BLaER1 (cell line): Measurements from ENCODE around the gene RAPGEF3.

Experiments used
- H3K27ac ChIP-seq: shearing (Covaris generic); formaldehyde crosslinking; 2 replicates; pipeline ENCODE4 v1.8.1; 2022
- H3K27me3 ChIP-seq: shearing (Covaris generic); formaldehyde crosslinking; 2 replicates; pipeline ENCODE4 v1.8.1; 2022
- H3K36me3 ChIP-seq: shearing (Covaris generic); formaldehyde crosslinking; 2 replicates; pipeline ENCODE4 v1.8.1; 2022
- H3K4me1 ChIP-seq: shearing (Covaris generic); formaldehyde crosslinking; 2 replicates; pipeline ENCODE4 v1.8.1; 2022
- H3K4me2 ChIP-seq: shearing (Covaris generic); formaldehyde crosslinking; 2 replicates; pipeline ENCODE4 v1.8.1; 2022
- H3K4me3 ChIP-seq: shearing (Covaris generic); formaldehyde crosslinking; 2 replicates; pipeline ENCODE4 v1.8.1; 2022
- H3K9ac ChIP-seq: shearing (Covaris generic); formaldehyde crosslinking; 2 replicates; pipeline ENCODE4 v1.8.1; 2022
- H3K9me3 ChIP-seq: shearing (Covaris generic); formaldehyde crosslinking; 2 replicates; pipeline ENCODE4 v1.8.1; 2022
- H4K20me1 ChIP-seq: shearing (Covaris generic); formaldehyde crosslinking; 2 replicates; pipeline ENCODE4 v1.8.1; 2022
- Cebpa-rat ChIP-seq: shearing (Covaris generic); IDR thresholded peaks from 2 replicates; pipeline ENCODE4 v1.8.1; 2022

Gene RAPGEF3

DNA sequence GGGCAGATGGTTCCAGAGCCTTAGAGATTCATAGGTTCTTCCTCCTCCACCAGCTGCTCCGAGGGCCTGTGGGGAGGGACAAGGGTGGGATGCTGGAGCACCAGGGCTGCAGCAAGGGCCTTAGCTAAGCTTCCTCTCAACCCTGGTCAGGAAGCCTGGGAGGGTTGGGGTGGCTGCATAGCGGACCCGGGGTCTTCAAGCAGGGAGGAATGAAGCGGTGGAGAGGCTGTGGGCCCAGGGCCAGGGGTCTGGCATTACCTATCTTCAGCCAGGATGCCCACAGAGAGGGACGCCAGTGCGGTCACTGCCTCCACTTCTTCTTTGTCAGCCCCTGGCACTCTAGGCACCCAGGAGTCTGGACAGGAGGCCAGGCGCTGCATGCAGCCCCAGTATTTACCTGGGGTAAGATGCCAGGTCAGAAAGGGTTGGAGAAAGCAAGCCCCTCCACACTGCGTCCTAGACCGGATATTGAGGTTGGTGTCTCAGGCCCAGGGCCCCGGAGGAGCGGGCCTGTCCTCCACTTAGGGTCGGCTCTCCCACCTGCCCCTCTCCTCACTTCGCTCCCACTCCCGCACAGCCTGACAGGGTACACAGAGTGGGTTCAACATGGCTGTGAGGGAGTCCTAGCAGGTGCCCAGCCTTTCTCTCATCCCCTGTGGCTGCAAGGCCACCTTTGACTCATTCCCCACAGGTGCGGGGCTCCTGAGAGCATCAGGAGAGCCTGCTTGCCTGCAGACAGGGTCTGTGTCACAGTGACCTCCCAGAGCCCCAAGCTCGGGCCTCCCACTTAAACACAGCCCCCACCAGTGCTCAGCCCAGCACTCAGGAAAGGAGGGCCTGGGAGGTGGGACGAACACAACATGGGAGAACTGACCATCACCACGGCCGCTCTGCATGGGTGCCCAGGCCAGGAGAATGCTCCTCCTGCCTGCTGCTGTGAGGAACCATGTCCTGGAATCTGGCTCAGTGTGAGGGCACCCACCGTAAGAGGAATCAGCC is 25.4 kb upstream of the RAPGEF3 start:
- Histone ChIP-seq H3K4me3 (no peak overlapping the region), H3K27me3 (no peaks in the 10 kb centered on the region), H3K4me2 (no peak overlapping the region), H4K20me1 (peaks cover 86% of the 10 kb centered on the region), H3K9ac (0 out of 2 replicates have a peak overlapping the region, but pooled peaks have one; percentile 27), H3K27ac (0 out of 2 replicates have a peak overlapping the region, but pooled peaks have one; percentile 6), H3K4me1 (peaks cover 33% of the 10 kb centered on the region), H3K9me3 (no peaks in the 10 kb centered on the region), H3K36me3 (peaks cover 83% of the 10 kb centered on the region)
- no peak for TF ChIP-seq Cebpa-rat

DNA sequence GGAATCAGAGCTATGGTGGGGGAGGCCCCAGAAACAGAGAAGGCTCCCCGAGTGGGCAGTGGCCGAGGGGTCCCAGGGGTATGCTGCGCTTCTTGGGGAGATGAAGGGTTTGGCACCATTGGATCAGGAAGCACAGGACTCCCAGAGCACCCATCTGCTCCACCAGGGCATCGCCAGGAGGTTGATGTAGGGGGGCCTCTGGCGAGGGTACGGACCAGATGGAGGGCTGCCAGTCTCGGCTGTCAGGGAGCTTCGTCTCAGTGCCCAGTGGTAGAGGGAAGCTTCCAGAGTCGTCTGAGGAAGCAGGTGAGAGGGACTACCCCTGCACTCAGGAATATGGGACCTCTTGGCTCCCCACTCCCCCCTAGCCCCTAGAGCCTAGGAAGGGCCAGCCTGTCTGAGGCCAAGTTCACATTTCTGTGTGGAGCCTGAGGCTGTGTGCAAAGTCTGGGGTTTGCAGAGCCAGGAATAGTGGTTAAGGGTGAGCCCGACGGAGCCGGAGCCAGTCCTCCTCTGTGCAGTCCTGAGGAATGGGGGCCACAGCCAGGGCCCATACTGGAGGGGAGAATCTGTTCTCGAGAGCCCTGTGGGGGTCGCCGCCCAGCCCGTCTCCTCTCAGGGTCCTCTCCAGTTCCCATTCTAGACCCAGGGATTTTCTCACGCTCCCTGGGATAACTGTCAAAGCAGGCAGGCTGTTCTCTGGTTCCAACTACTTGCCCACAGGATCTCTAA is 24.5 kb upstream of the RAPGEF3 start:
- Histone ChIP-seq H3K4me1 (peaks cover 43% of the 10 kb centered on the region), H3K4me2 (peak overlapping the region; percentile 5; the same call in 1 of the 2 replicates), H3K9me3 (no peaks in the 10 kb centered on the region), H3K36me3 (peaks cover 74% of the 10 kb centered on the region), H4K20me1 (peaks cover 90% of the 10 kb centered on the region), H3K27ac (peak overlapping the region; percentile 30), H3K4me3 (no peak overlapping the region), H3K27me3 (no peaks in the 10 kb centered on the region), H3K9ac (peak overlapping the region; percentile 27; the same call in 1 of the 2 replicates)
- TF ChIP-seq Cebpa-rat: no peak

GRCh38 chr12:47782372-47782770 is 23.7 kb upstream of the RAPGEF3 start:
- Histone ChIP-seq H3K4me2 (peak overlapping the region; percentile 5; the same call in 1 of the 2 replicates), H3K9ac (peak overlapping the region; percentile 27; the same call in 1 of the 2 replicates), H3K27me3 (no peaks in the 10 kb centered on the region), H3K9me3 (no peaks in the 10 kb centered on the region), H3K4me1 (peaks cover 51% of the 10 kb centered on the region), H3K27ac (peak overlapping the region; percentile 30; the same call in 1 of the 2 replicates), H3K36me3 (peaks cover 66% of the 10 kb centered on the region), H3K4me3 (no peak overlapping the region), H4K20me1 (peaks cover 90% of the 10 kb centered on the region)
- no peak for TF ChIP-seq Cebpa-rat

DNA sequence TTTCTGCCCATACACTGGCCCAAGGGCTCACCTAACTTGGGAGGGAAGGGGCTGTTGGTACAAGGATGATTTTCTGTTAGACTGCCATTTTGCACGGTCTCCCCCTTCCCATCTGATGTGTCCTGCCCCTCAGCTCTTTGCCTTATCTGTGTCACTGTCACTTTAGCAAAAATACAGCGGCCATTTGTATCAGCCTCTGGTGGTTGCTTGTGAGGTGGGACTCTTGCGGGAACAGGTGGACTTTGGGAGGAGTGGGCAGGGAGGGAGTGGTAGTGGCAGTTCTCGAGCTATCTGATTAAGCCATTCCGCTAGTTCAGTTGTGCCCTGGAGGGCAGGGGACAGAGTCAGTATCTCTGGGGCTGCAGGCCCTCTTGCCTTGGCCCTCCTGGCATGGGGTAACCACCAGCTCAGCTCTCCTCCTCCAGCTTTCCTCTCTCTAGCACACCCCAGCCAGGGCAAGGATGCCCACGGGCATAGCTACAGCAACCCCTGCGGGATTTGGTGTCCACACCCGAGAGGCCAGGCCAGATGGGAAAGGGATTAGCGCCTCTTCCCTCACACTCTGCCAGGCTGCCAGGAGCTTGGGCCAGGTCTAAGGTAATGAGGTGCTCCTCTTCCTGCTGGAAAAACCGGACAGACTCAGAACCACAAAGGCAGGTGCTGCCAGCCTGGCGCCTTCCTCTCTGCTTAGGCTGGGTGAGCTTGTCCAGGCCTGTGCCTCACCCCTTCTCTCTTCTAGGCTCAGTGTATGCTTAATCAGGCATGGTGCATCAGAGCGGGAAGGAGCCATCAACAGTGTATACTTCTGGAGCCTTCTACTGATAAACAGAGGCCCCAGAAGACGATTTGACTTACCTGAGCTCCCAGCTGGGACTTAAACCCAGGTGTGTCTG is 23.0 kb upstream of the RAPGEF3 start:
- no peak overlapping the region for H3K4me3 ChIP-seq
- H3K27me3 ChIP-seq: no peaks in the 10 kb centered on the region
- H4K20me1 ChIP-seq: peaks cover 83% of the 10 kb centered on the region
- H3K4me2 ChIP-seq: peak overlapping the region; percentile 5; the same call in 1 of the 2 replicates
- peaks cover 57% of the 10 kb centered on the region for H3K4me1 ChIP-seq
- peaks cover 60% of the 10 kb centered on the region for H3K36me3 ChIP-seq
- peak overlapping the region; percentile 30; the same call in 1 of the 2 replicates for H3K27ac ChIP-seq
- no peaks in the 10 kb centered on the region for H3K9me3 ChIP-seq
- 0 out of 2 replicates have a peak overlapping the region, but pooled peaks have one; percentile 27 for H3K9ac ChIP-seq
- TF ChIP-seq Cebpa-rat: no peak

DNA sequence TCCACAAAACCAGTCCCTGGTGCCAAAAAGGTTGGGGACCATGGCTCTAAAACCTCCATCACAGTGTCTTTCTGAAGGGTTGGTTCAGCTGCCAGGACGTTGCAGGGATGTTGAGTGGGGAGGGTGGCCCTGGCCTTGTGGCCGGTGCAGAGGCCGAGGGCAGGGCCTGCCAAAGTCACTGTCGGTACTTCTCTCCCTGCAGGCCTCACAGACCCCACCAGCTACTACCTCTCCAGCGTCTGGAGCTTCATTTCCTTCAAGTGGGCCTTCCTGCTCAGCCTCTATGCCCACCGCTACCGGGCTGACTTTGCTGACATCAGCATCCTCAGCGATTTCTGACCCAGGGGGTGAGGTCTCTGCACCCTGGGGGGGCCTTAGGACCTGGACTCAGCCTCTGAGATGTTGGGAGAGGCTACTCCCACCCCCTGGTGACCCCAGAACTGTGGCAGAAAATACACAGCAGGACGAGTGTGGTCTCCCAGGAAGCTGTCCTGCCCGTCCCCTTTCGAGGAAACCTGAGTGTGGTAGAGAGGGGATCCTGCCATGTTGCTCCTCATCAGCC is 21.3 kb upstream of the RAPGEF3 start:
- TF ChIP-seq Cebpa-rat: no peak
- H3K4me1 ChIP-seq: peaks cover 74% of the 10 kb centered on the region

DNA sequence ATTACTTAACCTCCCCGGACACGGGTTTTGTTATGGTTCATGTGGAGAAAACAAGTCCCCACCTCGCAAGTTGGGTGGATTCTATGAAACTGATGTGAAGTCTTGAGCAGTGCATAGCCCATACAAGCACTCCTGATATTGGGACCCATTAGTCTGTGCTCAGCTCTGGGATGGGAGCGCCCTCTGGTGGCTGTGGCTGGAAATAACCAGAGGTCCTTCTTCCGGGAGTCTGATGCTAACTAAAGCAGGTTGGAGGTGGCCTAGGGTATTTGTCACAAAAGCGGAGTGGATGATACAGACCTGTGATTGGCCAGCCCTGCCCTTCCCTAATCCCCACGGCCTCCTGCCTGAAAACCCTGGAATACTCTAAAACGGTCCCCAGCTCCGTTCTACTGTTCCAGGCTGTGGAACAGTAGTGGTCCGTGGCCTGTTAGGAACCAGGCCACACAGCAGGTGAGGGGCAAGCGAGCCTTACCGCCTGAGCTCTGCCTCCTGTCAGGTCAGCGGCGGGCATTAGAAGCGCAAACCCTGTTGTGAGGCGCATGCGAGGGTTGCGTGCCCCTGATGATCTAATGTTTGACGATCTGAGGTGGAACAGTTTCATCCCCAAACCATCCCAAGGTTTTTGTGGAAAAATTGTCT is 20.7 kb upstream of the RAPGEF3 start:
- no peak overlapping the region for H3K27ac ChIP-seq
- peaks cover 86% of the 10 kb centered on the region for H4K20me1 ChIP-seq
- TF ChIP-seq Cebpa-rat: no peak

More for the DNA sequence above, 21.3 kb upstream of the RAPGEF3 start:
- Histone ChIP-seq H3K9ac (no peak overlapping the region), H3K4me3 (no peak overlapping the region), H3K36me3 (peaks cover 43% of the 10 kb centered on the region), H4K20me1 (peaks cover 85% of the 10 kb centered on the region), H3K27me3 (no peaks in the 10 kb centered on the region), H3K9me3 (no peaks in the 10 kb centered on the region), H3K27ac (no peak overlapping the region), H3K4me2 (no peak overlapping the region)

DNA sequence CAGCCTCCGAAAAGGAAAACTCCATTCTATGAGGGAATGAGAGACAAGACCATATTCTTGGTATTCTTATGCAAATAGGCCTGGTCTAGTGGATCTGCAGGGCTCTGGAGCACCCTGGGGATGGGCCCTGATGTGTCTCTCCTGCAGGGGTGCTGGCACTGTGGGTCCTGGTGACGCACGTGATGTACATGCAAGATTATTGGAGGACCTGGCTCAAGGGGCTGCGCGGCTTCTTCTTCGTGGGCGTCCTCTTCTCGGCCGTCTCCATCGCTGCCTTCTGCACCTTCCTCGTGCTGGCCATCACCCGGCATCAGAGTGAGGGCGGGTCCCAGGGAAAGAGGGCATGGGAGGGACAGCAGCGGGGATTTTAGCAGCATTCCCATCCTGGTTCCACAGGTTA is 20.2 kb upstream of the RAPGEF3 start:
- H3K4me2 ChIP-seq: peak overlapping the region; percentile 11; the same call in 1 of the 2 replicates

More for the DNA sequence above, 20.7 kb upstream of the RAPGEF3 start:
- peaks cover 36% of the 10 kb centered on the region for H3K36me3 ChIP-seq
- peak overlapping the region; percentile 11; the same call in 1 of the 2 replicates for H3K4me2 ChIP-seq
- H3K27me3 ChIP-seq: no peaks in the 10 kb centered on the region
- H3K9ac ChIP-seq: no peak overlapping the region
- peaks cover 80% of the 10 kb centered on the region for H3K4me1 ChIP-seq
- no peak overlapping the region for H3K4me3 ChIP-seq
- H3K9me3 ChIP-seq: no peaks in the 10 kb centered on the region

More for the DNA sequence above, 20.2 kb upstream of the RAPGEF3 start:
- H4K20me1 ChIP-seq: peaks cover 81% of the 10 kb centered on the region
- H3K4me3 ChIP-seq: no peak overlapping the region
- peaks cover 82% of the 10 kb centered on the region for H3K4me1 ChIP-seq
- no peak overlapping the region for H3K27ac ChIP-seq
- no peaks in the 10 kb centered on the region for H3K27me3 ChIP-seq
- H3K9ac ChIP-seq: no peak overlapping the region
- H3K9me3 ChIP-seq: no peaks in the 10 kb centered on the region
- H3K36me3 ChIP-seq: peaks cover 31% of the 10 kb centered on the region
- no peak for TF ChIP-seq Cebpa-rat
